Measurements from ENCODE around the gene BRSK2.

DNA sequence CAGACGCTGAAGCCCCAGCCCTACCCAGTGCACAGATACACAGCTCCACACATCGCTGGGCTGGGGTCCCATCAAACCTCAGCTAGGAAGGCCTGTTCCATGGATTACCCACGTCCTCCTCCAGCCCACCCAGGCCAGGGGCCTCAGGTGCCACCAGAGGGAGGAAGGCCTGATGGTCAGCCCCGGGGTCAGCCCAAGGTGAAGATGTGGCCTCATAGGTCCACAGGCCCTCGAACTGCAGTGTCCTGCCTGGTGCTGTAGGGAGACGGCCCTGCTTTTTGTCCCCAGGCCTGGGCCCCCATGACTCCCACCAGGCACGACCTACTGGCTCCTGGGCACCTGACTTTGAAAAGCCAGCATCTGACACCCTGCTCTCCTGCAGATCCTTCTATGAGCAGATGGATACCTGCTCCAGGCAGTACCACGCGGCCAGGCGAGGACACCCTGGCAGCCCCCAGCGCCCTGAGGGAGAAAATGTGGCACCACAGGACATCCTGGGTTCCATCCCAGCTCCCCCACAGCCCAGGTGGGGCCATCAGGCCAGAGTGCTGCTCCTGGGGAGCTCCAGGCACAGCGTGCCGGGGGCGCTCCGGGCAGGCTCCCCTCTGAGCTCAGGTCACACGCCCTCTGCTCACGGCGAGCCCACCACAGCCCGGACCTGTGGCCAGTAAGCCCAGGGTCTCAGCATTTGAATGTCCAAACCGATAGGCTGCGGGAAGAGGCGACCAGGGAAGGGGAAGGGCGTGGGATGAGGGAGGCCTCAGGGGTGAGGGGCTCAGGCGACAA is 112.6 kb downstream of the BRSK2 start:
- TF ChIP-seq, protein P1, sequence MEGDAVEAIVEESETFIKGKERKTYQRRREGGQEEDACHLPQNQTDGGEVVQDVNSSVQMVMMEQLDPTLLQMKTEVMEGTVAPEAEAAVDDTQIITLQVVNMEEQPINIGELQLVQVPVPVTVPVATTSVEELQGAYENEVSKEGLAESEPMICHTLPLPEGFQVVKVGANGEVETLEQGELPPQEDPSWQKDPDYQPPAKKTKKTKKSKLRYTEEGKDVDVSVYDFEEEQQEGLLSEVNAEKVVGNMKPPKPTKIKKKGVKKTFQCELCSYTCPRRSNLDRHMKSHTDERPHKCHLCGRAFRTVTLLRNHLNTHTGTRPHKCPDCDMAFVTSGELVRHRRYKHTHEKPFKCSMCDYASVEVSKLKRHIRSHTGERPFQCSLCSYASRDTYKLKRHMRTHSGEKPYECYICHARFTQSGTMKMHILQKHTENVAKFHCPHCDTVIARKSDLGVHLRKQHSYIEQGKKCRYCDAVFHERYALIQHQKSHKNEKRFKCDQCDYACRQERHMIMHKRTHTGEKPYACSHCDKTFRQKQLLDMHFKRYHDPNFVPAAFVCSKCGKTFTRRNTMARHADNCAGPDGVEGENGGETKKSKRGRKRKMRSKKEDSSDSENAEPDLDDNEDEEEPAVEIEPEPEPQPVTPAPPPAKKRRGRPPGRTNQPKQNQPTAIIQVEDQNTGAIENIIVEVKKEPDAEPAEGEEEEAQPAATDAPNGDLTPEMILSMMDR (IDR thresholded peaks at IDR 0.05 in 4 of 5, conservative IDR thresholded peaks at IDR 0.05 in 1 of 5) = no peak
- no peak for TF ChIP-seq POLR2A (IDR thresholded peaks at IDR 0.05)
